GM18951 (cell line): Measurements from ENCODE around the gene CMBL.

Experiments used
- POLR2A ChIP-seq: IDR thresholded peaks from 4 replicates; pipeline ENCODE4 v1.6.1; 2011; ENCODE audit warnings: mild to moderate bottlenecking; ENCODE audit not compliant: insufficient read length, insufficient read depth; ENCODE audit errors: extremely low read depth
- in situ Hi-C: fragments of 300-500 bp; cut with MboI; formaldehyde crosslinking; loops from one replicate; pipeline ENCODE4 v1.12.0; 2022; ENCODE audit warnings: low sequenced_read_pairs, mixed read lengths, inconsistent platforms; ENCODE audit not compliant: unreplicated experiment

Gene CMBL

DNA sequence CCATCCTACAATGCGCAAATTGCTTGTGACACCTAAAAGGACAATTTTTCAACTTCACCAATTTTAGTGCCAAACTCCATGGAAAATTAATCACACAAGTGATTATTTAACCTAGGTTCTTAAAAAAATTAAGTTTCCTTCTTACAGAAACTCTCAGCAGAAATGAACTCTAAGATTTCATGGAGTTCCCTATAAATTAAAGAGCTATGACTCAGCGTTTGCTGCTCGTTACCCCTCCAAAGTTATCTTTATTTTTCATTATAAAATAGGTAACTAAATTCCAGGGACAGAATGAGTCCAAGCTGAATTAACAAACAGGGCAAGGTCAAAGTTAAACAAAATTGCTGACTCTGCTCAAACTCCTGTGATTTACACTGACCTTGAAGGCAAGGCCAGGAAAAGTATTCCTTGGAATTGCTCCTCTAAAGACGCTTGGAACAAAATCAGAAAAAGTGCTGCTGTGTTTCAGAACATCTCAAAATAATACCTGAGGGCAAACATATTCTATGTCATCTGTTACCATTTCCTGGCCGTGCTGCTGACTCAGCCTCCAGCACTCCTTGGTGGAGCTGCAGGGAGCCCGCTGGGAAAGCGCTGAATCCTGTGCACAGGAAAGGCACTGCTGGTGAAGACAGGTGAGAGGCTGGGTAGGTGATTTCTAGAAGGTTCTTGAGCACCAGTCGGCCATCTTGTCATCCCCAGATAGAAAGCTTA is 2.5 kb upstream of the CMBL start:
- in situ Hi-C loops: no loop called here
- no peak for TF ChIP-seq POLR2A

DNA sequence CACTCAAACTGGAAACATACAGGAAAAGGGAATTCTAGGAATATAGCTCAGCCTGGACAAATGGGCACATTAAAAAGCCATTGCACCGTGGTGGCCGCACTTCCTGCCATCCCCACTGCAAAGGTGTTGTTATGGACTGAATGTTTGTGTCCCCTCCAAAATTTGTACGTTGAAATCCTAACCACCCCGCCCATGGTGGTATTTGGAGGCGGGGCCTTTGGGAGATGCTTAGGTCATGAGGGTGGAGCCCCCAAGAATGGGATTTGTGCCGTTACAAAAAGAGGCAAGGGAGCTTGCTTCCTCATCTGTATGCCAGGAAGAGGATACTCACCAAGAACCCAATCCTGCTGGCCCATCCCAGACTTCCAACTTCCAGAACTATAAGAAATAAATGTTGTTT is 1.1 kb upstream of the CMBL start:
- in situ Hi-C loops: no loop called here
- TF ChIP-seq POLR2A: no peak

DNA sequence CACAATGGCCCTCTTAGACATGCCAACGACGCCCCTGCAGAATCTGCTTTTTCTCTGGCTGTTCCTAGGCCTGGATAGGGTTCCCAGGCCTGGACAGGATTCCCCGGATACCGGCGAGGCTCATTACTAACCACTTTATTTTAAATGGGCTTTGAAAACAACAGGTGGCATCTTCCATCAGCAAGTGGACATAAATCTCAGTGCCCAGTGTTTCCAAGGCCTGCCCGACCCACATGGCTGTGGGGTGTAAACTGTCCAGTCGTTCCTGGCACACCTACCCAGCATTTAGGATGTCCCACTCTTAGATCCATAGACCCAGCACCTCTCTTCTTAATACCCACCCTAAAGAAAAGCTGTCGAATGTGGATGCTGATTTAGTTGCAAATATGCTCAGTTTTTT is 896 bp downstream of the CMBL start:
- TF ChIP-seq POLR2A: no peak
- in situ Hi-C loops: no loop called here

DNA sequence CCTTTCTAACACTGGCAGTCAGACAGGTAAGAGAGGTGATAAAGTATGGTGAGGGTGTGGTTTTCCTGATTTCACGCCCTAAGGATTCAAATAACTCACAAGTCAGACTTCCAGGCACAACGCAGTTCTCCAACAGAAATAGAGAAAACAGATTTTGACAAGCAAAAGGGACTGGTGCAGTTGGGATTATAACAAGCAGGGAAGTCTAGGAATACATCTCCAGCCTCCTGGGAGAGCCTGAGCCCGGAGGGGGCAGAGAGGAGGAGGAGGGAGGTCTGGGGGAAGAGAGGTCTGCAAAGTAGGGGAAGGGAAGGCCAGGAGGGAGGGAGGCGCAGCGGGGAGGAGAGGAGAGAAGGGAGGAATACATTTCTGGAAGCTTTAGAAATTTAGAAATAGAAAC is 1.6 kb downstream of the CMBL start:
- TF ChIP-seq POLR2A: no peak
- in situ Hi-C loops: no loop called here

DNA sequence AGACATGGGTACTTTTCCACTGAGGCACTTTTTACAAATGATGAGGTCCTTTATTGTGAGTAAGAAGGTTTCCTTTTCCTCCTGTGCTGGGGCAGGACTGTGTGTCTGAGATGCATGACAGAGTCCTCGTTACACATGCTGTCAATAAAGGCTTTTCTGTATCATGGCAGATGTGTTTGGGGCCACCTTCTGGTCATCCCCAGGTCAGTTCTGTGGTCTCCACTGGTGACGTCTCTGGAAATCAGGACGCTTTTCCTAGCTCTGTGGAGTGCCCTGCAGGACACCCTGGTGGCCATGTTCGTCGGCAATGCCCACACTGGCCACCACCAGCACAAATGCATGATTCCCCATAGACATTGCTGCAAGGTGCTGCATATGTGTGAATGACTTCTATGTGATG is 2.8 kb downstream of the CMBL start:
- no peak for TF ChIP-seq POLR2A
- in situ Hi-C loops: no loop called here

DNA sequence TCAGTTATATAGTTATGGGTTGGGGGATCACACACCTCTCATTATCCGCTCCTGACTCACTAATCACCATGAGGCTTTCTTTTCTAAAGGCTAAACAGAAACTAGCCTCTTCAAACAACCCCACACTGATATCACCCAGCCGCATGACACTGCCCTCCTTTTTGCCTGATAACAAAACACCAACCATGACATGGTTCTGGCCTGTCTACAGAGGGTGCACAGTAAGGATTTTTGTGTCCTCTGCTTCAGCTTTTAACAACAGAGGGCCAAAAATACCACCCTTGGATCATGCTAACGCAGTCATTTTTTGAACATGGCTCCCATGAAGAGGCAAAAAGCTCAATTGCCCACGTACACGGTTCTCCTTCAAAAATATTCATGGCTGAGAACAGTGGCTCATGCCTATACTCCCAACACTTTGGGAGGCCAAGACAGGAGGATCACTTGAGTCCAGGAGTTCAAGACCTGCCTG is 4.0 kb downstream of the CMBL start:
- TF ChIP-seq POLR2A: no peak
- in situ Hi-C loops: no loop called here

DNA sequence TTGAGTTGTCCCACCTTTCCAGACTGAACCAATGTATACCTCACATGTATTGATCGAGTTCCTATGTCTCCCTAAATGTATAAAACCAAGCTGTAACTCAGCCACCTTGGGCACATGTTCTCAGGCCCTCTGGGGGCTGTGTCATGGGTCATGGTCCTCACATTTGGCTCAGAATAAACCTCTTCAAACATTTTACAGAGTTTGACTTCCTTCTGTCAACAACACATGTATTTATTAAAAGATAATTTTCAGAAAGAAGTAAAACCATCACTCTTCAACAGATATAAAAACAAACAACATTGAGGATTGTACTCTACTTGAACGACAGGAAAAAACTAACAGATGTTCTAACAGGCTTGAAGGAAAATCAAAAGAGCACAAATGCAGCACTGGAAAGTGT is 4.5 kb downstream of the CMBL start:
- TF ChIP-seq POLR2A: no peak

DNA sequence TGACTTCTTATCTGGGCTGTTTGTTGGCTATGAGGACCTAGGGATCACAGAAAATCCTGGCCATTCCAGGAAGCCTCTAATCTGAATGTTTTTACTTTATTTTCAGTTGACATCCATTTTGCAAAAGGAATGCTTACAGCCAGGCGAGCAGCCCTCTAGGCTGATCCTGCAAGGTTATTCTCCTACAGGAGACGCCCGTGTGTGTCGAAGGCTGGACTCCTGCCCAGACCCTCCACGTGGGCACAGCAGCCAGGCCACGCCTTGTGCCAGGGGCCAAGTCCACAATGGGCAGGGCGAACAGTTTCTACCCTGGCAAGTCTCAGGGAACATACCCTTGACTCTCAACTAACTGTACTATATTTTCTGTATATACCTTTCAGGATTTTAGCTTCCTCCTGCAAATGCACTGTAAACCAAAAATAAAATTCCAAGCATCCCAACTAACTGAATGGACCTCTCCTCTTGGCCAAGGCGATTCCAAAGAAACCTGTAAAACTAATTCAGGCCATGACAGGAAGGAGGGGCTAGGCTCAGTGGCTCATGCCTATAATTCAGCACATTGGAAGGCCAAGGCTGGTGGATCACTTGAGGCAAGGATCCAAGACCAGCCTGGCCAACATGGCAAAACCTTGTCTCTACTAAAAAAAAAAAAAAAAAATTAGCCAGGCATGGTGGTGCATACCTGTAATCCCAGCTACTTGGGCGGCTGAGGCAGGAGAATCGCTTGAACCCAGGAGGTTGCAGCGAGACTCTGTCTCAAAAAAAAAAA is 5.7 kb downstream of the CMBL start:
- in situ Hi-C loops: no loop called here
- no peak for TF ChIP-seq POLR2A

More for the DNA sequence above, 4.5 kb downstream of the CMBL start:
- in situ Hi-C loops: no loop called here

DNA sequence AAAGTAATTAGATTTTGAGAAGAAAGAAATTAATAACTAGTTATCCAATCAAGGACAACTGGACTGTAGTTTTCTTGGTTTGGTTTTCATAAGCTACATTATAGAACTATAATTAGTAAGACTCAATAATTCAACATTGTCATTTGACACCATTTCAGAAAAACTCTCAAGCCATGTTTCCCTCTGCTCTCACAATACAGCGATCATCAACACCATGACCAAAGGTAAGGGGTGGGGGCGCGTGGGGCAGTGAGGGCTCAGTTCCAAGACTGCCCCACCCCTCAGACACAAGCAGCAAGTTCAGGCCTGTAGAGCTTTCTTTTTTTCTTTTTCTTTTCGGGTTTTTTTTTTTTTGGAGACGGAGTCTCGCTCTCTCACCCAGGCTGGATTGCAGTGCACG is 6.4 kb downstream of the CMBL start:
- in situ Hi-C loops: no loop called here
- no peak for TF ChIP-seq POLR2A

DNA sequence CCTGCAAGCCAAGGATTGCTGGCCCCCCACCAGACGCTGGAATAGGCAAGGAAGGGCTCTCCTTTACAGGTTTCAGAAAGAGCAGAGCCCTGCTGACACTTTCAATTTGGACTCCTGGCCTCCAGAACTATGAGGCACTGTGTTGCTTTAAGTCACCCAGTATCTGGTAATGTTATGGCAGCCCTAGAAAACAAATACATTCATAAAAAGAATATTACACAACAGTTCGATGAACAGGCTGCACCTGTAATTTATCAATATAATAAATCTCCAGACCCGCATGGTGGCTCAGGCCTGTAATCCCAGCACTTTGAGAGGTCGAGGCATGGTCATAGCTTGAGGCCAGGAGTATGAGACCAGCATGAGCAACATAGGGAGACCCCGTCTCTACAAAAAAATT is 7.5 kb downstream of the CMBL start:
- no peak for TF ChIP-seq POLR2A
- in situ Hi-C loops: no loop called here

DNA sequence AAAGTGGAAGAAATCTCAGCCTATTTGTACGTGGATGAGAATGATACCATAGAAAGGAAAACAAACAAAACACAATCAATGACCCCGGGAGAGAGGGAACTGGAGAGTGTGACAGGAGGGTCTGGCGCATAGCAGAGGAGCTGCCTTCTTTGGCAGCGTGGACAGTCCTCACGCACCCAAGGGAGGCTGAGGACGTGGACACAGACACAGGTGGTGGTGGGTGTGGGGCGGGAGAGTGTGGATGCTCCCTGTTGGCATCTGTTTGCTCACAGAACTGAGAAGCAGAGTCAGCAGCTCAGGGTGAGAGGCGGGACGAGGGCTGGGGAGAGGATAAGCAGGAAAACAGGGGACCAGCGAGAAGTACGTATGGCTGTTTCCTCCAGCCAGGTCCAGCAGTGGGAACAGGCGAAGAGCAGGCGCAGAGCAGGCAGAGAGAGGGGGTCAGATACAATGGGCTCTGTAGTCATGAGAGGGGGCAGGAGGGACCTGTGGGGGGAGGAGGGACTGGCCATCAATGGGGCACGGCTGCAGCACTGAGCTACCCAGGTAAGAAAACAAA is 10.0 kb downstream of the CMBL start:
- TF ChIP-seq POLR2A: no peak
- in situ Hi-C loops: loop anchor here (25.0 kb wide), 1 partner anchor 115 kb away; no protein-coding TSS in a partner anchor

DNA sequence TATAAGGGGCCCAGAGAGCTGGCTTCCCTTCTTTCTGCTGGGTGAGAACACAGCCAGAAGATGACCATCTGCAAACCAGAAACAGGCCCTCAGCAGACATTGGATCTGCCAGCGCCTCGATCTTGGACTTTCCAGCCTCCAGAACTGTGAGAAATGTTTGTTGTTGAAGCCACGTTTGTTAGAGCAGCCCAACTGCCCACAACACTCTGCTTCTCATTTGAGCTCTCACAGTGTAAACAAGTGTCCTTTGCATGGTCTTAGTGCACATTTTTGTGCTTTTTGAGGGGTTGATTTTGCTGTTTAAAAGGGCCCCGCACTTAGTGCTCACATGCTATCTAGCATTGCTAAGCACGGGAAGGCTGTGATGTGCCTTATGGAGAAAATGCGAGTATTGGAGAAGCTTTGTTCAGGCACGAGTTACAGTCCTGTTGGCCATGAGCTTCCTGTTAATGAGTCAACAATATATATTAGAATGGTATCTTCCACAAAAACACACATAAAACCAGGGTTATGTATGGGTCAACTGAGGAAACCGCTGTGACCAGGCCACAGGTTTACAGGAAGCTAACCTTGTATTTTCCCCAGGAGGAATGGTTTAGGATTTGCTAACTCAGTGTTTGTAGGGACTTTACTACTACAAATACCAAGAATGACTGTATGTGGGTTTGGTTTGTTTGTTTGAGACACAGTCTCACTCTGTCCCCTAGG is 11.9 kb downstream of the CMBL start:
- no peak for TF ChIP-seq POLR2A
- in situ Hi-C loops: loop anchor here (25.0 kb wide), 1 partner anchor 117 kb away; no protein-coding TSS in a partner anchor
